ENCODE results near the gene EMP2.
"Not testable (repeated sequence)": the region's sequence is repeated elsewhere in the genome, so short reads cannot be mapped to it uniquely, and the experiment has no call there.

Gene EMP2

GRCh38 chr16:10521681-10522274 is 58.6 kb downstream of the EMP2 start:
- peak in 1 of 2 experiments; percentile 11 for DNase-seq (ENCODE audit: low read depth in 2 of 2)

GRCh38 chr16:10520869-10521578 is 59.4 kb downstream of the EMP2 start:
- DNase-seq (ENCODE audit: low read depth in 2 of 2), result no peak

GRCh38 chr16:10519929-10520868 is 60.2 kb downstream of the EMP2 start:
- DNase-seq (ENCODE audit: low read depth in 2 of 2), result no peak

- no peak for DNase-seq (ENCODE audit: low read depth in 2 of 2)
Measured at GRCh38 chr16:10519297-10519696, 61.1 kb downstream of the EMP2 start.

GRCh38 chr16:10518479-10519041 is 61.8 kb downstream of the EMP2 start:
- DNase-seq (ENCODE audit: low read depth in 2 of 2), result no peak

GRCh38 chr16:10517868-10518267 is 62.5 kb downstream of the EMP2 start:
- no peak for DNase-seq (ENCODE audit: low read depth in 2 of 2)

GRCh38 chr16:10514369-10515055 is 65.9 kb downstream of the EMP2 start:
- peak in 1 of 2 experiments; percentile 35 for DNase-seq (ENCODE audit: low read depth in 2 of 2)

GRCh38 chr16:10511829-10512228 is 68.6 kb downstream of the EMP2 start:
- DNase-seq (ENCODE audit: low read depth in 2 of 2), result peak in 1 of 2 experiments; percentile 2

GRCh38 chr16:10510279-10510678 is 70.1 kb downstream of the EMP2 start:
- no peak for DNase-seq (ENCODE audit: low read depth in 2 of 2)

- peak; percentile 14 to 38 for DNase-seq (ENCODE audit: low read depth in 2 of 2)
Measured at GRCh38 chr16:10509534-10510025, 70.8 kb downstream of the EMP2 start.

- not testable (repeated sequence) for DNase-seq (ENCODE audit: low read depth in 2 of 2)
Measured at GRCh38 chr16:10505286-10505685, 75.1 kb downstream of the EMP2 start.

- no peak for DNase-seq (ENCODE audit: low read depth in 2 of 2)
Measured at GRCh38 chr16:10504404-10504885, 76.0 kb downstream of the EMP2 start.

GRCh38 chr16:10502776-10503175 is 77.6 kb downstream of the EMP2 start:
- DNase-seq (ENCODE audit: low read depth in 2 of 2), result no peak

GRCh38 chr16:10501016-10501607 is 79.3 kb downstream of the EMP2 start:
- no peak for DNase-seq (ENCODE audit: low read depth in 2 of 2)

GRCh38 chr16:10500582-10500981 is 79.8 kb downstream of the EMP2 start:
- DNase-seq (ENCODE audit: low read depth in 2 of 2), result no peak

- DNase-seq (ENCODE audit: low read depth in 2 of 2), result no peak
Measured at GRCh38 chr16:10497132-10498101, 83.0 kb downstream of the EMP2 start.

- DNase-seq (ENCODE audit: low read depth in 2 of 2), result no peak
Measured at GRCh38 chr16:10495031-10495345, 85.4 kb downstream of the EMP2 start.

- no peak for DNase-seq (ENCODE audit: low read depth in 2 of 2)
Measured at GRCh38 chr16:10494343-10495030, 85.9 kb downstream of the EMP2 start.

- no peak for DNase-seq (ENCODE audit: low read depth in 2 of 2)
Measured at GRCh38 chr16:10493276-10493675, 87.1 kb downstream of the EMP2 start.

Data from stimulated activated CD4-positive, alpha-beta T cell treated with anti-CD3 and anti-CD28 coated beads, Interleukin-12 subunit alpha, Interleukin-12 subunit beta, amount 100 ng/mL, for 24 hours (primary cell).